Body of pancreas (tissue), 4 donors: ENCODE measurements around the gene TTLL1. TPM values are rescaled to one million over a fixed set of nuclear protein-coding genes. Genes with fewer than 3 reads are reported as not detected.
A peak's percentile ranks its signal among the peaks of the same experiment; 100 is the strongest.

Source experiments
- ATAC-seq: fragments of 150-250 bp; one replicate; pipeline ENCODE4 v1.9.1; 2016
- DNase-seq, 4 donors: peaks; one replicate each; pipeline ENCODE4 v3.0.0-alpha.2; 2019
- H3K27ac ChIP-seq, 4 donors: fragments of 200-600 bp; sonication (generic); 1 replicate in 3 of 4; 2 replicates in 1 of 4; pipeline versions ENCODE4 v1.5.1 to v1.6.1; 2016 to 2019; ENCODE audit warnings: mild to moderate bottlenecking in 1 of 4, mixed read lengths in 1 of 4, moderate library complexity in 1 of 4
- H3K27me3 ChIP-seq, 2 donors: fragments of 200-600 bp; sonication (generic); one replicate each; pipeline ENCODE4 v1.6.0; 2016; ENCODE audit warnings: mild to moderate bottlenecking in 1 of 2
- H3K36me3 ChIP-seq, 2 donors: fragments of 200-600 bp; sonication (generic); replicated peaks in 1 of 2; 2 replicates each; pipeline ENCODE4 v1.5.1; 2016; ENCODE audit warnings: low read depth in 2 of 2; ENCODE audit not compliant: insufficient read depth in 1 of 2
- H3K4me1 ChIP-seq: fragments of 200-600 bp; sonication (generic); one replicate; pipeline ENCODE4 v1.6.0; 2016
- H3K4me3 ChIP-seq, 2 donors: fragments of 200-600 bp; sonication (generic); 1 replicate in 1 of 2; 2 replicates in 1 of 2; pipeline ENCODE4 v1.5.1; 2016 to 2019
- H3K9me3 ChIP-seq, 3 donors: fragments of 200-600 bp; sonication (generic); 1 replicate in 2 of 3; 2 replicates in 1 of 3; pipeline ENCODE4 v1.5.1; 2016
- POLR2A ChIP-seq, 3 donors: fragments of 450-650 bp; IDR thresholded peaks; one replicate each; pipeline ENCODE4 v1.6.1; 2016; ENCODE audit warnings: antibody characterized with exemption in 3 of 3, mild to moderate bottlenecking in 2 of 3
- whole genome bisulfite sequencing, 2 donors: methylation state at CpG; one replicate each; pipeline ENCODE4 v1.1.5; 2017; 5-methylcytosine and 5-hydroxymethylcytosine counted together
- intact Hi-C: fragments of 100-400 bp; cut with DNase I; formaldehyde crosslinking; loops from one replicate; pipeline ENCODE4 v1.15.1; 2023
- total RNA-seq, 2 donors: library from RNA; depleted of rRNA; stranded (reverse); fragments of >200 nt; gene quantifications; one replicate each; pipeline ENCODE4 v1.1.0, GENCODE V29; 2016
- TF ChIP-seq, protein P1 (sequence below), 7 experiments: fragments of 450-650 bp in 4 of 7; fragments of 200-600 bp in 3 of 7; sonication (generic) in 3 of 7; IDR thresholded peaks; one replicate each; pipeline ENCODE4 v1.5.1; 2016 to 2019; ENCODE audit warnings: antibody characterized with exemption in 7 of 7

The TTLL1 gene
- 1 to 10 TPM; 2.0 to 7.0 TPM for total RNA-seq

DNA sequence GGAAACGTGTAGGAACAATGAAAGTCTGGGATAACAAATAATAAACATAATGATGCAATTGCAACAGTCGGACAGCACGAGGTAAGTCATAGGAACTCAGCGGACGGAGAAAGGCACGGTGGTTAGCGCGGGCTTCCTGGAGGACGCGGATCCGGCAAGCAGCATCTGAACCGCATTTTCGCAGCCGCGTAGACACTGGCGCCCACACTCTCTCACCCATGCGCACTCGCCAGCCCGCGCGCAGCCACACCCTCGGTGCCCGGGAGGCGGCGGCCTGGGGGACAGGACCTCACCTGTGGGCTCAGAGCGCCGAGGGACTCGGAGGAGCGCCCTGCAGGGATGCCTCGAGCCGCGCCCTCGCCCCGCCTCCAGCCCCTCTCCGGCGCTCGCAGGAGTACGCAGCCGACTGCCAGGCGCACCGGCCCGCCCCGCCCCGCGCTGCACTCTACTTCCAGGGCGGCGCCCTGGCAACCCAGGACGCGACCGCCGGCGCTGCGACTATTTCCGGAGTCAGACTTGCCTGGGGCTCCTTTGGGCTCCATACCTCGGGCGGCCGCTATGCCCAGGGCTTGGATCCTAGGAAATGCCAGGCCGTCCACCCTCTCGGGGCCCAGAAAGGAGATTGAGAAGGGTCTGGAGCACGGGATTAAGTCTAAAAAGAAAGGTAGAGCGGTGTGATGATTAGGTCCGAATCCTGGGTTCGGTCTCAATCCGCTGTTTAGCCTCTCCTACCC is at the start of gene TTLL1:
TSS of gene TTLL1 (minus strand) at position 408 of the 734 bp plus-strand sequence. CDS start 13,805 bp downstream, outside the sequence.
- ATAC-seq (peak; percentile 97), DNase-seq (peak; percentile 87 to 93 (median 89))
- H3K27me3 ChIP-seq: no peaks in the 10 kb centered on the region
- intact Hi-C loops: no loop called here
- H3K27ac ChIP-seq: peak within 1 kb of the TSS in 3 of 4 donors; percentile 0 to 72 (median 55)
- H3K4me3 ChIP-seq: peak within 1 kb of the TSS; percentile 90 to 97
- TF ChIP-seq, protein P1, sequence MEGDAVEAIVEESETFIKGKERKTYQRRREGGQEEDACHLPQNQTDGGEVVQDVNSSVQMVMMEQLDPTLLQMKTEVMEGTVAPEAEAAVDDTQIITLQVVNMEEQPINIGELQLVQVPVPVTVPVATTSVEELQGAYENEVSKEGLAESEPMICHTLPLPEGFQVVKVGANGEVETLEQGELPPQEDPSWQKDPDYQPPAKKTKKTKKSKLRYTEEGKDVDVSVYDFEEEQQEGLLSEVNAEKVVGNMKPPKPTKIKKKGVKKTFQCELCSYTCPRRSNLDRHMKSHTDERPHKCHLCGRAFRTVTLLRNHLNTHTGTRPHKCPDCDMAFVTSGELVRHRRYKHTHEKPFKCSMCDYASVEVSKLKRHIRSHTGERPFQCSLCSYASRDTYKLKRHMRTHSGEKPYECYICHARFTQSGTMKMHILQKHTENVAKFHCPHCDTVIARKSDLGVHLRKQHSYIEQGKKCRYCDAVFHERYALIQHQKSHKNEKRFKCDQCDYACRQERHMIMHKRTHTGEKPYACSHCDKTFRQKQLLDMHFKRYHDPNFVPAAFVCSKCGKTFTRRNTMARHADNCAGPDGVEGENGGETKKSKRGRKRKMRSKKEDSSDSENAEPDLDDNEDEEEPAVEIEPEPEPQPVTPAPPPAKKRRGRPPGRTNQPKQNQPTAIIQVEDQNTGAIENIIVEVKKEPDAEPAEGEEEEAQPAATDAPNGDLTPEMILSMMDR (IDR thresholded peaks at IDR 0.05): peak in 4 of 7 experiments; percentile 7 to 44 (median 32)
- TF ChIP-seq POLR2A (IDR thresholded peaks at IDR 0.05): peak in 2 of 3 donors; percentile 44 to 55
- H3K36me3 ChIP-seq: no peaks in the 10 kb centered on the region
- peaks cover 5% of the 10 kb centered on the region for H3K4me1 ChIP-seq
- WGBS, 2 donors: 5 to 11% methylated on average over 21 to 64 of the region's 64 CpGs
- H3K9me3 ChIP-seq: no peaks in the 10 kb centered on the region

DNA sequence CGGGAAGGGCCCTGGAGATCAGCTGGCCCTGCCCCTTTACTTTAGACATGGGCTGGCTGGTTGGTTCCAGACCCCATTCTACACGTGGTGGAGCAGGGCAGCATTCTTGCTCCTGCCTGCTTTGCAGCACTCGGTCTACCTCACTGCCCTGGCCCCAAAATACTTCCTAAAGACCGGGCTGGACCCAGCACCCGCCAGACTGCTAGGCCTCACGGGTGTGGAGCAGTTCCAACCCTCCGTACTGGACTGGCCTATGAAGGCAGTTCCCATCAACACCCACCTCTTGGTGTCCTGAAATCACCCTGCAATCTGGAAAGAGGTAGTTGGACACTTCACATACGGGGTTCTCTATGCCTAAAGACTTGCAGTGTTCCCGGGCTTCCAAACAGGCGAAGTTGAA is 47.6 kb upstream of the TTLL1 start:
- no peaks in the 10 kb centered on the region for H3K9me3 ChIP-seq
- WGBS, 2 donors: 70 to 90% methylated on average over 9 to 10 of the region's 10 CpGs
- H3K27ac ChIP-seq: no peak overlapping the region
- ATAC-seq (no peak), DNase-seq (no peak)
- TF ChIP-seq POLR2A (IDR thresholded peaks at IDR 0.05): no peak
- TF ChIP-seq, protein P1 (IDR thresholded peaks at IDR 0.05): no peak
- H3K36me3 ChIP-seq: peaks cover 0 to 14% of the 10 kb centered on the region in 2 donors
- no peak overlapping the region for H3K4me3 ChIP-seq
- peaks cover 8% of the 10 kb centered on the region for H3K4me1 ChIP-seq
- intact Hi-C loops: no loop called here
- no peaks in the 10 kb centered on the region for H3K27me3 ChIP-seq

DNA sequence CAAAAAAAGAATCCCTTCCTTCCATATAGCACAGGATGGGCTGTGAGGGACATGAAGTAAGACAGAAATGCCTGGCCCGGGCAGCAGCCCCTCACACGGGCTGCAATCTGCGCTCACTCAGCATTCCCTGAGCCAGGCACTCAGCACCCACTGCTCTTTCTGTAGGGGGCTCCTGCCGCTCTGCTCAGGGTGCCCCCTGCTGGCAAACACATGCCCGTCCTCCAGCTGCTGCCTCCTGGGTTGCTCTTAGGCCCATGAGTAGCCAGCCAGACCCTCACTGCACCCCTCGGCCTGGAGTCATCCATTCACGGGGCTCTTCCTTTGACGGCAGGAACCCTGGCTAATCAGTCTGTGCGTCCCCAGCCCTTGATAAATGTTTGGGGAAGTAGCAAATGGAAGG is 47.1 kb upstream of the TTLL1 start:
- ATAC-seq: no peak
- peaks cover 3 to 18% of the 10 kb centered on the region in 2 donors for H3K36me3 ChIP-seq
- no peaks in the 10 kb centered on the region for H3K27me3 ChIP-seq
- TF ChIP-seq, protein P1 (IDR thresholded peaks at IDR 0.05): peak; percentile 27 to 46 (median 35)
- TF ChIP-seq POLR2A (IDR thresholded peaks at IDR 0.05): no peak
- intact Hi-C loops: no loop called here
- peaks cover 3% of the 10 kb centered on the region for H3K4me1 ChIP-seq
- 46 to 61% methylated on average over 9 of the region's 9 CpGs for WGBS, 2 donors
- peak in 2 of 4 donors; percentile 32 to 52 for DNase-seq
- no peak overlapping the region for H3K27ac ChIP-seq
- H3K9me3 ChIP-seq: no peaks in the 10 kb centered on the region
- H3K4me3 ChIP-seq: no peak overlapping the region

DNA sequence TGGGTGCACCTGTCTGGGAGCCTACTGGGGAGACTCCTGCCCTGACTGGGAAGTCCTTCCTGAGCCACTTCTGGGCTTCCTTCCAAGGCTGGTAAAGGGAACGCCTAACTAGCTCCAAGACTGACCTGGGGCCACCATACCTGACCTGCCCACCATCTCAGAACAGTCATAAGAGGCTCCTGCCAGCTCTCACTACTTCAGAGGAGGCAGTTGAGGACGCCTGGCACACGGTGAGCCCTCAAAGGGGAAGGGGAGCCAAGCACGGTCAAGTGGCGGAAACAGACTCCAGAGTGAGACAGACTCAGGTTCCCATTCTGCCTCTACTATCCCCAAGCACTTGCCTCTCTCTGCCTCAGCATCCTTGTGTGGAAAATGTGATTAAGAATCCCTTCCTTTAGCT is 46.4 kb upstream of the TTLL1 start:
- Histone ChIP-seq H3K4me3 (no peak overlapping the region), H3K9me3 (no peaks in the 10 kb centered on the region), H3K4me1 (no peaks in the 10 kb centered on the region), H3K36me3 (peaks cover 3 to 18% of the 10 kb centered on the region in 2 donors), H3K27me3 (no peaks in the 10 kb centered on the region), H3K27ac (no peak overlapping the region)
- intact Hi-C loops: no loop called here
- ATAC-seq: no peak
- TF ChIP-seq, protein P1 (IDR thresholded peaks at IDR 0.05): no peak
- no peak for TF ChIP-seq POLR2A (IDR thresholded peaks at IDR 0.05)
- DNase-seq: no peak
- WGBS, 2 donors: 86 to 95% methylated on average over 5 of the region's 5 CpGs
